MCF 10A (cell line): ENCODE data around the gene CCDC33. TPM values are rescaled to one million over a fixed set of nuclear protein-coding genes. Genes with fewer than 3 reads are reported as not detected.

Source experiments
- BruUV-seq: library from RNA; stranded (reverse); fragments of 400-500 nt; replicated peaks from 2 replicates; lab custom pipeline; 2021; lab: Mats Ljungman, UMichigan
- CTCF ChIA-PET: fragments of 300-600 bp; sonication (Branson Sonifier 250); formaldehyde crosslinking; extraction: SDS; loops from one replicate; lab custom pipeline; 2021; ENCODE audit warnings: antibody characterized with exemption, inconsistent platforms; lab: Yijun Ruan, JAX
- POLR2A ChIA-PET: fragments of 300-600, 350-650 bp; sonication (Branson Sonifier 250); formaldehyde crosslinking; extraction: SDS; loops from one replicate; lab custom pipeline; 2020; ENCODE audit warnings: antibody characterized with exemption, inconsistent platforms; lab: Yijun Ruan, JAX
- DNase-seq: peaks from one replicate; pipeline ENCODE4 v3.0.0-alpha.2; 2018; ENCODE audit not compliant: unreplicated experiment
- H3K27ac Mint-ChIP-seq: one replicate; pipeline ENCODE4 v1.8.0; 2022; ENCODE audit warnings: mild to moderate bottlenecking, low read depth, mixed read lengths; ENCODE audit not compliant: unreplicated experiment
- H3K27me3 Mint-ChIP-seq: one replicate; pipeline ENCODE4 v1.8.0; 2022; ENCODE audit warnings: mixed read lengths; ENCODE audit not compliant: insufficient read depth, unreplicated experiment
- H3K36me3 Mint-ChIP-seq: one replicate; pipeline ENCODE4 v1.8.0; 2022; ENCODE audit warnings: mild to moderate bottlenecking, moderate library complexity, mixed read lengths; ENCODE audit not compliant: insufficient read depth, unreplicated experiment
- H3K4me1 Mint-ChIP-seq: one replicate; pipeline ENCODE4 v1.8.0; 2022; ENCODE audit warnings: mixed read lengths; ENCODE audit not compliant: insufficient read depth, unreplicated experiment
- H3K4me3 Mint-ChIP-seq: one replicate; pipeline ENCODE4 v1.8.0; 2022; ENCODE audit warnings: mild to moderate bottlenecking, moderate library complexity, mixed read lengths; ENCODE audit not compliant: unreplicated experiment
- H3K9me3 Mint-ChIP-seq: one replicate; pipeline ENCODE4 v1.8.0; 2022; ENCODE audit warnings: mixed read lengths; ENCODE audit not compliant: unreplicated experiment
- intact Hi-C: fragments of 100-400 bp; cut with micrococcal nuclease; formaldehyde crosslinking; loops from 2 replicates; pipeline ENCODE4 v1.14.1; 2022
- total RNA-seq: library from RNA; stranded (reverse); gene quantifications from 2 replicates; pipeline ENCODE4 v1.2.3, GENCODE V29; 2022
- TF ChIP-seq, protein P1 (sequence below): fragments of 200-600 bp; IDR thresholded peaks from one replicate; pipeline ENCODE4 v1.8.0; 2022; ENCODE audit warnings: antibody characterized with exemption, mild to moderate bottlenecking; ENCODE audit not compliant: unreplicated experiment

Gene CCDC33
- total RNA-seq, 1 experiment from 2014 or later = not detected

GRCh38 chr15:74226761-74227540, 9.2 kb upstream of the CCDC33 start:
- CTCF ChIA-PET = no interaction called here
- BruUV-seq = no TSS peak

DNA sequence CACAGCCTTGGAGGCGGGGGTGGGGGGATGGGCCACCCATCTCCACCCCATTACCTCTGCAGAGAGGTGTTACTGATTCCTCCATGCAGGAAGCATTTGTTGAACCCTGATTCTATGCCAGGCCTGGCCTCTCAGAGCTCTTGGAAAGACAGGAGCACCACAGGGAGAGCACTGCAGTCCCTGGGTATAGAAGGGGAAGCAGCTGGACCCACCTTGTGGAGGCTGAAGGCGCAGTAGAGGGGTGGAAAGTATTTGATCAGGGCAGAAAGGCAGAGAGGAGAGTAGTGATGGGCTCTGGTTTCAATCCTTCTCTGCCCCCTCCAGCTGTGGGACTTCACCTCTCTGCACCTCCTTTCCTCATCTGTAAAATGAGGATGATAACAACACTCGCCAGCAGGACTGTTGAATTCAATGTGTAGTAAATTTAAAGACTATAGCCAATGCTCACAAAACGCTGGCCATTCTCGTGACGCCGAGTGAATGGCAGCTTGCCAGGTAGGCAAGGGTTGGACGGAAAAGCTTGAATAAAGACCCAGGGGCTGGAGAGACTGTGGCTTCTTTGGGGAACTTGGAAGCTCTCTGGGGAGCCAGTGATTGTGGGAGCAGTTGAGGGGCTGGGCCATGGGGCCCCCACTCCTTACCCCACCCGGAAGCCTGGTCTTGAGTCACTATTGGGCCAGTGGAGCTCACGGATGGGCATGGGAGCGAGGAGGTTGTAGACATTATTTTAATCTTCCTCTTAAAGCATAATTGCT, 8.0 kb upstream of the CCDC33 start:
- intact Hi-C loops = no loop called here
- no peak overlapping the region for H3K4me3 Mint-ChIP-seq
- H3K27ac Mint-ChIP-seq = no peak overlapping the region
- H3K4me1 Mint-ChIP-seq = no peaks in the 10 kb centered on the region
- POLR2A ChIA-PET = no interaction called here
- CTCF ChIA-PET = interaction anchor here (0.6 kb wide), 1 partner anchor 95 kb away, joined by 3 read pairs; no protein-coding TSS in a partner anchor
- no peak for DNase-seq
- BruUV-seq = no TSS peak
- H3K27me3 Mint-ChIP-seq = peaks cover 31% of the 10 kb centered on the region
- TF ChIP-seq, protein P1, sequence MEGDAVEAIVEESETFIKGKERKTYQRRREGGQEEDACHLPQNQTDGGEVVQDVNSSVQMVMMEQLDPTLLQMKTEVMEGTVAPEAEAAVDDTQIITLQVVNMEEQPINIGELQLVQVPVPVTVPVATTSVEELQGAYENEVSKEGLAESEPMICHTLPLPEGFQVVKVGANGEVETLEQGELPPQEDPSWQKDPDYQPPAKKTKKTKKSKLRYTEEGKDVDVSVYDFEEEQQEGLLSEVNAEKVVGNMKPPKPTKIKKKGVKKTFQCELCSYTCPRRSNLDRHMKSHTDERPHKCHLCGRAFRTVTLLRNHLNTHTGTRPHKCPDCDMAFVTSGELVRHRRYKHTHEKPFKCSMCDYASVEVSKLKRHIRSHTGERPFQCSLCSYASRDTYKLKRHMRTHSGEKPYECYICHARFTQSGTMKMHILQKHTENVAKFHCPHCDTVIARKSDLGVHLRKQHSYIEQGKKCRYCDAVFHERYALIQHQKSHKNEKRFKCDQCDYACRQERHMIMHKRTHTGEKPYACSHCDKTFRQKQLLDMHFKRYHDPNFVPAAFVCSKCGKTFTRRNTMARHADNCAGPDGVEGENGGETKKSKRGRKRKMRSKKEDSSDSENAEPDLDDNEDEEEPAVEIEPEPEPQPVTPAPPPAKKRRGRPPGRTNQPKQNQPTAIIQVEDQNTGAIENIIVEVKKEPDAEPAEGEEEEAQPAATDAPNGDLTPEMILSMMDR = no peak
- no peaks in the 10 kb centered on the region for H3K9me3 Mint-ChIP-seq
- peaks cover 6% of the 10 kb centered on the region for H3K36me3 Mint-ChIP-seq

More at GRCh38 chr15:74226761-74227540, 9.2 kb upstream of the CCDC33 start:
- Mint-ChIP-seq H3K9me3 (no peaks in the 10 kb centered on the region), H3K4me3 (no peak overlapping the region), H3K4me1 (no peaks in the 10 kb centered on the region), H3K27ac (no peak overlapping the region), H3K27me3 (peaks cover 22% of the 10 kb centered on the region), H3K36me3 (peaks cover 3% of the 10 kb centered on the region)
- DNase-seq = no peak
- intact Hi-C loops = no loop called here
- POLR2A ChIA-PET = interaction anchor here (0.7 kb wide), 1 partner anchor 11 kb away, joined by 3 read pairs; no protein-coding TSS in a partner anchor
- TF ChIP-seq, protein P1 = no peak

DNA sequence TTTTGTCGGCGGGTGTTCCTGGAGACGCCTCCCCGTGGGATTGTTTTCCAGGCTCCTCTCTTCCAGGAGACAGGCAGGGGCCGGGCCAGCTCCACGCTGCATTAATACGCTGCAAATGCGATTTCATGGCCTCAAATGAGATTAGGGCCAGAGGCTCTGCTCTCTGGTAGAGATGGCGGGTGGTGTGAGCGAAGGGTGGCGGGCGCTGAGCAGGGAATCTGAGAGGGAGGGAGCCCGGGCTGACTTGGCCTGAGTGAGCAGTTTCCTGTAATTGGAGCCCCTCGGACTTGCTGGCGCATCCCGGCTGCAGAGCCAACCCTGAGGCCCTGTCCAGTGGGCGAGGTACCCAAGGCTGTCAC, 7.4 kb upstream of the CCDC33 start:
- H3K36me3 Mint-ChIP-seq = peaks cover 6% of the 10 kb centered on the region
- no peak for DNase-seq
- no peaks in the 10 kb centered on the region for H3K4me1 Mint-ChIP-seq
- ChIA-PET CTCF (interaction anchor here (0.6 kb wide), 1 partner anchor 95 kb away, joined by 3 read pairs; no protein-coding TSS in a partner anchor), POLR2A (no interaction called here)
- intact Hi-C loops = no loop called here
- H3K27ac Mint-ChIP-seq = no peak overlapping the region
- TF ChIP-seq, protein P1 = no peak
- H3K27me3 Mint-ChIP-seq = peaks cover 35% of the 10 kb centered on the region
- no peaks in the 10 kb centered on the region for H3K9me3 Mint-ChIP-seq
- H3K4me3 Mint-ChIP-seq = no peak overlapping the region
- BruUV-seq = no TSS peak

GRCh38 chr15:74229686-74230085, 6.4 kb upstream of the CCDC33 start:
- Mint-ChIP-seq H3K4me3 (no peak overlapping the region), H3K27ac (no peak overlapping the region), H3K9me3 (no peaks in the 10 kb centered on the region), H3K4me1 (no peaks in the 10 kb centered on the region), H3K36me3 (peaks cover 6% of the 10 kb centered on the region), H3K27me3 (peaks cover 35% of the 10 kb centered on the region)
- intact Hi-C loops = no loop called here
- ChIA-PET POLR2A (interaction anchor here (1.4 kb wide), 1 partner anchor 10 kb away, joined by 3 read pairs; no protein-coding TSS in a partner anchor), CTCF (no interaction called here)
- no TSS peak for BruUV-seq
- DNase-seq = no peak
- TF ChIP-seq, protein P1 = no peak
